GM21717 (cell line): ENCODE data around the gene KLF15.

Source experiments
- ATAC-seq: cut with Tn5 transposase; IDR thresholded peaks from one replicate; pipeline ENCODE4 v1.9.1; 2021; ENCODE audit warnings: mild to moderate bottlenecking, moderate library complexity; ENCODE audit not compliant: unreplicated experiment

Gene KLF15

DNA sequence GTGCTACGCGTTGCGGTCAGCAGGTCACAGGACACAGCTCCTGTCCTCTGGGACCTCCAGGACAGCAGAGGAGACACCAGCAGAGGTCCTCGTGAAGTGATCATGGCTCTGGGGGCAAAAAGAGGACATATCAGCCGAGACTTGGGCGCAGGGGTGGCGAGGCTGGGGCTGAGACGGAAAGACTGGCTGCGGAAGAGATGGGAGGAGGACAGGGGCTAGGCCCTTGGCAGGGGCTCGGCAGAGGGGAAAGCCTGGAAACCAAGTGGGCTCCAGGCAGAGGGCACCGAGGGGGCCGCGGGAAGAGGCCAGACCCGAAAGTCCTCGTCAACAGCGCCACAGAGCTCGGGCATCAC is 32.6 kb upstream of the KLF15 start:
- no peak for ATAC-seq

DNA sequence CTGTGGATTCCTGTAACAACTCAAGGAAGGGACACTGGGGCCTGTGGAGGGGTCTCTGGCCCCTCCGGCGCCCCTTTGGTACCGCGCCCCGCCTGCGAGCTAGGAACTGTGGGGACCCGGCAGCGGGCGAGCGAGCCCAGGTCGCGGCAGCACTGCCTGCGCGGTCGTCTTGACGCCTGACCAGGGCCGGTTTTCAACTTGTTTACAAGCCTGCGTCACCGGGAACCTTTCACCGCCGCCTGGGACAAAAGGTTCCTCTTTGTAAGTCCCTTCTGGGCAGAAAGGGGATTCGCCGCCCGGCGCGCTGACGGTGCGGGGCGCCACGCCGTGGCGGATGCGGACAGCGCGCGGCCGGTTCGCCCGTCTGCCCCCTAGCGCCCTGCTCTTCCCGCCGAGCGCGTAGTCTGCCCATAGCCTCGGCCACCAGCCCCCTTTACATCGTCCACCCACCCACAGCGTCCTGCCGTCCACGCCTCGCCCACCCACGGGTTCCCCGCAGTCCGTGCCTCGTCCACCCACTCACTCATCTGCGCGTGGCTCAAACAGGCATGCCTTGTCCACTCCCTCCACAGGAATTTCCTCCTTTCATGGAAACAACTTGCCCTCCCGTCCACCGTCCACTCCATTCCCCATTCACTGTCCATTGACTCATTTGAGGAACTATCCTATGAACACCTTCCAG is 32.0 kb upstream of the KLF15 start:
- ATAC-seq: no peak

GRCh38 chr3:126381966-126382365 is 24.8 kb upstream of the KLF15 start:
- ATAC-seq: no peak

- ATAC-seq: no peak
Measured at GRCh38 chr3:126380011-126380768, 23.0 kb upstream of the KLF15 start.

DNA sequence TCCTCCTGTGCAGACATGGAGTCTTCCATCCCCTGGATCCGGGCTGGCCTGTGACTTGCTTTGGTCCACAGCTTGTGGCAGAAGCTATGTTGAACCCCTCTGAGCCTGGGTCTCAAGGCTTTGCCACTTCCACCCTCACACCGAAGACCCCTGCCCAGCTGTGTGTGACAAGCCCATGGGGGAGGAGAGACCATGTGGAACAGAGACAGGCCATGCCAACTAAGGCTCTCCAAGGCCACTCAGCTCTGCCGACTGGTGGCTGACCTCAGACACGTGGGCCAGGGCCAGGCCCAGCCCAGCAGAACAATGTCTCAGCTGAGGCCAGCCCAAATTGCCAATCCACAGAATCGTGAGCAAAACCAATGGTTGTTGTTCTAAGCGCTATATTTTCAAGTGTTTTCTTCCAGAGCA is 21.1 kb upstream of the KLF15 start:
- ATAC-seq: no peak

DNA sequence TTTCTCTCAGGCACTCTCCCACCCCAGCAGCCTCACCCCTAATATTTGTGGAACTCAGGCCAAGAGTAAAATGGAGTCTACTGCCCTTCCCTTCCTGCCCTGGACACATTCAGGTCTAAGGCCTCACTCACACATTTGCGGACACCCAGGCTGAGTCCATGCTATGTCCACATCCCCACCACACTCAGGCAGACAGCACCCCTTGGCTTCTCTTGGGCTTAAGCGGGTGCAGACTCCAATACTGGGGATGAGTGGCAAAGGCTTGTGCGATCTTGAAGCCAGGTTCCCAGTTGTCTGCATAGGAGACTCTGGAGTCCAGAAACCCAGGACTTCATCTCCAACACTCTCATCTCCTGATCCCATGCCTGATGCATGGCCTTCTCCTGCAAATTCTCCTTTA is 20.0 kb upstream of the KLF15 start:
- ATAC-seq: no peak

- ATAC-seq: no peak
Measured at GRCh38 chr3:126376444-126376843, 19.2 kb upstream of the KLF15 start.

- ATAC-seq: no peak
Measured at GRCh38 chr3:126375835-126376331, 18.7 kb upstream of the KLF15 start.

- ATAC-seq: no peak
Measured at GRCh38 chr3:126373682-126374601, 16.7 kb upstream of the KLF15 start.

DNA sequence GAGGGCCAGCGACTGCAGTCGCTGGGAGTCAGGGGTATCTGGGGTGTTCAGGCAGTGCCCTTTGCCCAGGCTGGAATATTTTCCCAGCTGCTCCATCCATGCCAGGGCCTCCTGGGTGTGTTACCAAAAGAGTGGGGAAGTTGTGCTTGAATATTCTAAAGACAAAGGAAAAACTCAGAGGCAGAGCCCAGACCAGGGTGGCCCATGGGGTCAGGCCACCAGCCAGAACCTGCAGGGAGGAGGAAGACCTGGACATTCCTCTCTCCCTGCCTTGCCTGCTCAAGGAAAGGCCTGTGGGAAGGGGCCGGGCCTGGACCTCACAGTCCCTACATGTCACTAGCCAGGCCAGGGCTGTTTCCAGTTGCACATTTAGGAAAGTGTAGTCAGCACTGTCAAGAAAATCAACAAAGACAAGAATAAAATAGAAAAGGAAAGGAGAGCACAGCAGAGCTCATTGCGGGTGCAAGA is 16.0 kb upstream of the KLF15 start:
- no peak for ATAC-seq

- ATAC-seq: no peak
Measured at GRCh38 chr3:126372413-126373145, 15.4 kb upstream of the KLF15 start.

- ATAC-seq: no peak
Measured at GRCh38 chr3:126371096-126371705, 14.0 kb upstream of the KLF15 start.

- ATAC-seq: no peak
Measured at GRCh38 chr3:126370606-126371005, 13.4 kb upstream of the KLF15 start.

- ATAC-seq: no peak
Measured at GRCh38 chr3:126370055-126370454, 12.8 kb upstream of the KLF15 start.

DNA sequence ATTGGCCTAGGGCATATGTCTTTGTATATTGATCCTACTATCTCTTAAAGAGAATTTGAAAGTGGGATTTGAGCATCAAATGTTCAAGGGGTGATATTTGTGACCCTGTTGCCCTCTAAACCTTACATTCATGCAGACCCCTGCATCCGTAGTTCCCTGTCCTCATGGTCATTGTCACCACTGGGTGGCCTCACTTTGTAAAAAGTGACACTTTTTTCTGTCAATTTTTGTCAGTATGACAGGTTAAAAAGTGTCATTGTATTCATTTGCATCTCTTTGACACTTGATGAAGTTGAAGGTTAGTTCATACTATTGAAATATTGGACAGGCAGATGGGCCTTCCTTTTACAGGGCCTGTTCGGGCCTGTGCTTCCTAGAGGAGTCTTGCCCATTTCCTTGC is 12.3 kb upstream of the KLF15 start:
- ATAC-seq: no peak

DNA sequence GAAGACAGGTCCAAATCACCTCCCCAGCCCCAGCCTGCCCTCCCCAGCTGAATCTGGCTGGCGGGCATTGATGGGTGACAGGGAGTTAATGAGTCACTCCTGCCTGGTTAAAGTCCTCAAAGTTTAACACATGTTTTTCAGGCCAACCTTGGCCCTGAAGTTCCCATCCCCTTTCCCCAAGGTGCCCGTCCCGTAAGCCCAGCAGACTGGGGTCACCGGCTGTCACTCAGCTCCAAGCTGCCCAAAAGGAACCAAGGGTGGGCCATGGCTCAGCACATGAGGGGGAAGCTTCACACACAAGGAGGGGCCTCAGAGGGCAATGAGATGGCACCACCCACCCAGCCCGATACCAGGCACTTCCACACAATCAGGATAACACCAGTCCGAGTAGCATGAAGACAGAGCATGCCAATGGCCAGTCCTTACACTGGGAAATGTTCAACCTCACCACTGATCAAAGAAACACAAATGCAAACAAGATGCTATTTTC is 10.2 kb upstream of the KLF15 start:
- no peak for ATAC-seq

- ATAC-seq: no peak
Measured at GRCh38 chr3:126365351-126366277, 8.4 kb upstream of the KLF15 start.

DNA sequence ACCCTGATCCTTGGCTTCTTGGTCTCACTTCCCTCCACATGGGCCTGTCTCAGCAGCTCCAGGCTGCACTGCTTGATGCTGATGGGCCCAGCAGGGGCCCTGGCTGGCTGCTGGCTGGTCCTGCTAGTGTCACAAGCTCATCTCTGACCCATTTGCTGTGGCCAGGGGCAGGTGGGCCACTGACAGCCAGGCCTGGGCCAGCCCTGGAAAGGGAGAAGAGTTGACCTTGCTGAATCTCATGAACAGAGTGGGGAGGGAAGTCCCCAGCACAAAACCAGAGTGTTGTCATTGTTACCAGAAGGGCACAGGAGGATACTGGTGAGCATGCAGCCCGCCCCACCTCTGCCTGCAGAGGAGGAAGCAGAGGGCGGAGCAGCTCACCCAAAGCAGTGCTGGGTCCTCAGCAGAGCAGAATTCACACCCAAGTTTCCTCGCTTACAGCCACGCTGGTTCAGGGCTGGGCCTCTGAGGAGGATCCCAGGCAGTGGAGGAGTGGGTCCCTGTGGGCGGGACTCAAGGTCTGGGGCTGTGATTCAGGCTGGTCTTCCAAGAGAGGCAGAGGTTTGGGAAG is 7.6 kb upstream of the KLF15 start:
- ATAC-seq: no peak
